HEK293T (cell line): ENCODE data around the gene MECP2.

Experiments
- FOXM1 ChIP-seq: fragments of 450-650 bp; IDR thresholded peaks from 2 replicates; pipeline ENCODE4 v1.6.1; 2017; ENCODE audit warnings: mild to moderate bottlenecking, borderline replicate concordance
- SP1 ChIP-seq: fragments of 450-650 bp; IDR thresholded peaks from 2 replicates; pipeline ENCODE4 v1.6.1; 2017
- SUZ12 ChIP-seq: fragments of 450-650 bp; IDR thresholded peaks from 2 replicates; pipeline ENCODE4 v1.6.1; 2016; ENCODE audit warnings: mild to moderate bottlenecking
- ZNF384 ChIP-seq: fragments of 450-650 bp; IDR thresholded peaks from 2 replicates; pipeline ENCODE4 v1.6.1; 2016

DNA sequence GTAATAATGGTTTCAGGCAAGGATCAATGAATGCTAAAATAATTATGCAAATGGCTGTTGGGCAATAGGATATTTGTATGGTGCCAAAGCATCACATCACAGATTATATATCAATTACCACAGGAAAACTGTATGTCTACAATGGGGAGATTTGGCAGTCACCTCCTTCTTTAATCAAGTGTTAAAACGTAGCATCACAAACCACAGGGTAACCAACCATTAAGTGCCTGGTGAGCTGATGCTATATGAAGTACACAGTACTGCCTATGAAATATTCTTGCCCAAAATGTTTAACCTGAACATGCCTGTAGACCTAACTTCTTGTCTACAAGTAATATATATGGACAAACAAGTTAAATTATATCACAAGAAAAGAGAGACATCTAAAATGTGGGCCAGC lies 25.3 kb downstream of the MECP2 start:
- no peak for TF ChIP-seq SUZ12
- no peak for TF ChIP-seq ZNF384
- TF ChIP-seq FOXM1 = no peak
- TF ChIP-seq SP1 = no peak
